ENCODE measurements around the gene SMIM1.

DNA sequence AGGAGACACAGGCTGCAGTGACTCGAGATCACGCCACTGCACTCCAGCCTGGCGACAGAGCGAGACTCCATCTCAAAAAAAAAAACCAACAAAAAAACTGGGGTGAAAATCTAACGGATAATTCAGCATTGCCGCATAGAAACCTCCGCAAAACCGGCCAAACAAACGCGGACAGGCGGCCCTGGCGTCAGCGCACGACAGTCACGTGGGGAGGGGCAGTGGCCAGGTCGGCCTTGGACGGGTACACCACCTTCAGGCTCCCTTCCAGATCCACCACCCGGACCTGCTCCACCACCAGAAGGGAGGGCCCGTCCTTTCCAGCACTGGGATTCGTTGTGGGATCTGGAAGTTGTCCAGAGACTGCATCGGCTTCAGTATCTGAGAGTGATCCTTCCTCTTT, 8.4 kb downstream of the SMIM1 start:
- TF ChIP-seq, protein P1, sequence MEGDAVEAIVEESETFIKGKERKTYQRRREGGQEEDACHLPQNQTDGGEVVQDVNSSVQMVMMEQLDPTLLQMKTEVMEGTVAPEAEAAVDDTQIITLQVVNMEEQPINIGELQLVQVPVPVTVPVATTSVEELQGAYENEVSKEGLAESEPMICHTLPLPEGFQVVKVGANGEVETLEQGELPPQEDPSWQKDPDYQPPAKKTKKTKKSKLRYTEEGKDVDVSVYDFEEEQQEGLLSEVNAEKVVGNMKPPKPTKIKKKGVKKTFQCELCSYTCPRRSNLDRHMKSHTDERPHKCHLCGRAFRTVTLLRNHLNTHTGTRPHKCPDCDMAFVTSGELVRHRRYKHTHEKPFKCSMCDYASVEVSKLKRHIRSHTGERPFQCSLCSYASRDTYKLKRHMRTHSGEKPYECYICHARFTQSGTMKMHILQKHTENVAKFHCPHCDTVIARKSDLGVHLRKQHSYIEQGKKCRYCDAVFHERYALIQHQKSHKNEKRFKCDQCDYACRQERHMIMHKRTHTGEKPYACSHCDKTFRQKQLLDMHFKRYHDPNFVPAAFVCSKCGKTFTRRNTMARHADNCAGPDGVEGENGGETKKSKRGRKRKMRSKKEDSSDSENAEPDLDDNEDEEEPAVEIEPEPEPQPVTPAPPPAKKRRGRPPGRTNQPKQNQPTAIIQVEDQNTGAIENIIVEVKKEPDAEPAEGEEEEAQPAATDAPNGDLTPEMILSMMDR (conservative IDR thresholded peaks at IDR 0.05; ENCODE audit: low read length) = no peak
- no peak for TF ChIP-seq EZH2phosphoT487 (IDR thresholded peaks at IDR 0.05; ENCODE audit: borderline replicate concordance, low read depth, low read length)

Data from OCI-LY7 (cell line).